COLO668 (cell line): ENCODE data around the gene FAM217A.
A peak's percentile ranks its signal among the peaks of the same experiment; 100 is the strongest.

Source experiments
- DNase-seq: peaks from one replicate; lab custom pipeline; 2025; ENCODE audit not compliant: unreplicated experiment; lab: John Stamatoyannopoulos, UW

Gene FAM217A

GRCh38 chr6:4021854-4022695 lies 56.9 kb downstream of the FAM217A start:
- no peak for DNase-seq

- peak; percentile 91 for DNase-seq
Measured at GRCh38 chr6:4021133-4021853, 57.6 kb downstream of the FAM217A start.

- no peak for DNase-seq
Measured at GRCh38 chr6:4020822-4021132, 58.2 kb downstream of the FAM217A start.

- no peak for DNase-seq
Measured at GRCh38 chr6:4018924-4019236, 60.1 kb downstream of the FAM217A start.
